Heart left ventricle (tissue), 16 donors: ENCODE measurements around the gene GIT2. TPM values are rescaled to one million over a fixed set of nuclear protein-coding genes. Genes with fewer than 3 reads are reported as not detected.
A peak's percentile ranks its signal among the peaks of the same experiment; 100 is the strongest.

ENCODE experiments used
- ATAC-seq, 4 donors: fragments of 200-7000 bp; cut with Tn5 transposase; one replicate each; pipeline ENCODE4 v1.9.1; 2020 to 2022; ENCODE audit warnings: moderate library complexity in 4 of 4, mild to moderate bottlenecking in 3 of 4, moderate number of reproducible peaks in 1 of 4
- DNase-seq, 5 donors: peaks; one replicate each; pipeline ENCODE4 v3.0.0-alpha.2; 2020
- H3K27ac ChIP-seq, 12 donors: fragments of 200-600 bp; sonication (generic) in 4 of 12; one replicate each; pipeline versions ENCODE4 v1.5.0 to v1.8.0; 2016 to 2022; ENCODE audit warnings: mild to moderate bottlenecking in 2 of 12
- H3K27me3 ChIP-seq, 9 donors: fragments of 200-600 bp; sonication (generic) in 2 of 9; one replicate each; pipeline versions ENCODE4 v1.5.1 to v1.8.0; 2016 to 2022; ENCODE audit warnings: mild to moderate bottlenecking in 3 of 9
- H3K36me3 ChIP-seq, 9 donors: fragments of 200-600 bp; sonication (generic) in 2 of 9; one replicate each; pipeline versions ENCODE4 v1.5.0 to v1.8.0; 2018 to 2022; ENCODE audit warnings: mild to moderate bottlenecking in 2 of 9
- H3K4me1 ChIP-seq, 12 donors: fragments of 200-600 bp; sonication (generic) in 4 of 12; one replicate each; pipeline versions ENCODE4 v1.5.0 to v1.8.0; 2016 to 2022; ENCODE audit warnings: mild to moderate bottlenecking in 3 of 12
- H3K4me3 ChIP-seq, 12 donors: fragments of 200-600 bp; sonication (generic) in 4 of 12; one replicate each; pipeline versions ENCODE4 v1.5.0 to v1.8.0; 2017 to 2022; ENCODE audit warnings: mild to moderate bottlenecking in 9 of 12, moderate library complexity in 4 of 12
- H3K9me3 ChIP-seq, 12 donors: fragments of 200-600 bp; sonication (generic) in 4 of 12; one replicate each; pipeline versions ENCODE4 v1.5.0 to v1.8.0; 2016 to 2022; ENCODE audit warnings: mild to moderate bottlenecking in 1 of 12
- CTCF ChIP-seq, 12 donors: fragments of 200-600 bp; sonication (generic) in 4 of 12; IDR thresholded peaks; one replicate each; pipeline versions ENCODE4 v1.5.0 to v1.8.0; 2018 to 2022; ENCODE audit warnings: antibody characterized with exemption in 12 of 12, mild to moderate bottlenecking in 5 of 12
- POLR2A ChIP-seq, 2 donors: fragments of 450-650 bp; IDR thresholded peaks; one replicate each; pipeline ENCODE4 v1.6.1; 2017; ENCODE audit warnings: antibody characterized with exemption in 2 of 2, mild to moderate bottlenecking in 2 of 2, moderate library complexity in 2 of 2
- WGBS, 4 donors: extraction: QIAGEN DNeasy Blood & Tissue Kit in 2 of 4; methylation state at CpG; one replicate each; pipeline versions ENCODE4 v1.1.5 to v1.1.7; 2013 to 2018; 5-methylcytosine and 5-hydroxymethylcytosine counted together
- intact Hi-C, 10 donors: fragments of 100-400 bp; cut with DNase I; formaldehyde crosslinking; loops; one replicate each; pipeline versions ENCODE4 v1.11.1 to v1.14.2; 2022
- polyA plus RNA-seq, 2 donors: library from polyadenylated mRNA; stranded (reverse); fragments of 200-250 nt; gene quantifications; one replicate each; pipeline ENCODE4 v1.2.3, GENCODE V29; 2013
- total RNA-seq, 9 donors: library from RNA; depleted of rRNA in 2 of 9; stranded (reverse); fragments of >200 nt in 2 of 9; fragmentation: NEBNext Ultra II Directional in 3 of 9; extraction: Animal tissue kit (Norgen Biotek cat#: 25700) in 3 of 9; gene quantifications; one replicate each; pipeline versions ENCODE4 v1.1.0 to v1.2.4, GENCODE V29; 2016 to 2023
- donor health status: ischemic (EF 13 %, LVEDD 7.1; RV severe dilation, severe dysfunction).
- donor health status: healthy with polysubstance abuse.
- donor health status: DM: no; HTN: yes; CAD: no.
- donor health status: DM: no; HTN: no; CAD: no.
- donor health status: ischemic (EF 25% LVEDD 6.9; RV normal size, moderate dysfunction).
- donor health status: ischemic (EF 25% LVEDD 5.7; RV mildly dilated, moderate dysfunction).
- donor health status: healthy.
- donor health status: DM: yes; HTN: yes; CAD: no.
- donor health status: ischemic (EF 35%, LVEDD 5.7; RV mildly dilated, moderate dysfunction).
- donor health status: nonischemic (EF 11% LVEDD 7.7; RV severe dilation, severe dysfunction).
- donor health status: DM: yes; HTN: yes; CAD: no.
- donor health status: PGD.
- donor health status: ischemic (EF 29% LVEDD 5.4; RV normal size, mild dysfunction).
- donor health status: nonischemic (EF 23%, LVEDD 6.1; RV moderate dilation, normal function).

GIT2 gene
- total and polyA plus RNA-seq, 11 donors: 17.4 to 56.7 (median 36.2) TPM

- Histone ChIP-seq H3K27ac (peak overlapping the region in 11 of 12 donors; percentile 52 to 84 (median 77)), H3K4me3 (no peak overlapping the region), H3K4me1 (peaks cover 0 to 77% (median 60%) of the 10 kb centered on the region in 12 donors), H3K36me3 (peaks cover 0 to 97% (median 82%) of the 10 kb centered on the region in 9 donors), H3K9me3 (no peaks in the 10 kb centered on the region), H3K27me3 (no peaks in the 10 kb centered on the region)
- no peak for TF ChIP-seq CTCF (IDR thresholded peaks at IDR 0.05)
- TF ChIP-seq POLR2A (IDR thresholded peaks at IDR 0.05): no peak
- intact Hi-C loops: no loop called here
- DNase-seq: no peak
- ATAC-seq: no peak
Measured at GRCh38 chr12:109950625-109951024, 45.5 kb downstream of the GIT2 start.

GRCh38 chr12:109949089-109949488 lies 47.1 kb downstream of the GIT2 start:
- intact Hi-C loops: loop anchor here in 3 of 10 donors (5.0 kb wide), 1 partner anchor 48 kb away; the partner anchor contains the start of genes ANKRD13A (in 3 of the 3) and GIT2 (in 3 of the 3)
- DNase-seq: peak in 1 of 5 donors; percentile 25
- ATAC-seq: peak; percentile 40 to 76 (median 52)
- Histone ChIP-seq H3K27me3 (no peaks in the 10 kb centered on the region), H3K9me3 (no peaks in the 10 kb centered on the region), H3K27ac (peak overlapping the region in 11 of 12 donors; percentile 52 to 84 (median 77)), H3K4me3 (no peak overlapping the region), H3K4me1 (peaks cover 0 to 91% (median 73%) of the 10 kb centered on the region in 12 donors), H3K36me3 (peaks cover 0 to 93% (median 72%) of the 10 kb centered on the region in 9 donors)
- 38 to 50% (median 40%) methylated on average over 1 of the region's 1 CpG for WGBS, 4 donors
- no peak for TF ChIP-seq CTCF (IDR thresholded peaks at IDR 0.05)

GRCh38 chr12:109948368-109948767 lies 47.8 kb downstream of the GIT2 start:
- Histone ChIP-seq H3K4me1 (peaks cover 0 to 91% (median 73%) of the 10 kb centered on the region in 12 donors), H3K4me3 (no peak overlapping the region), H3K36me3 (peaks cover 0 to 94% (median 71%) of the 10 kb centered on the region in 9 donors), H3K27me3 (no peaks in the 10 kb centered on the region), H3K9me3 (no peaks in the 10 kb centered on the region), H3K27ac (peak overlapping the region; percentile 21 to 84 (median 76))
- 74 to 79% (median 77%) methylated on average over 4 of the region's 4 CpGs for WGBS, 4 donors
- TF ChIP-seq POLR2A (IDR thresholded peaks at IDR 0.05) (no peak), CTCF (IDR thresholded peaks at IDR 0.05) (no peak)
- intact Hi-C loops: loop anchor here in 3 of 10 donors (5.0 kb wide), 1 partner anchor 49 kb away; the partner anchor contains the start of genes ANKRD13A (in 3 of the 3) and GIT2 (in 3 of the 3)
- DNase-seq (no peak), ATAC-seq (no peak)

GRCh38 chr12:109947521-109947920 lies 48.6 kb downstream of the GIT2 start:
- Histone ChIP-seq H3K36me3 (peaks cover 0 to 94% (median 67%) of the 10 kb centered on the region in 9 donors), H3K4me1 (peaks cover 0 to 84% (median 69%) of the 10 kb centered on the region in 12 donors), H3K4me3 (no peak overlapping the region), H3K27ac (peak overlapping the region in 11 of 12 donors; percentile 14 to 84 (median 57)), H3K27me3 (no peaks in the 10 kb centered on the region), H3K9me3 (no peaks in the 10 kb centered on the region)
- DNase-seq: no peak
- TF ChIP-seq CTCF (IDR thresholded peaks at IDR 0.05) (no peak), POLR2A (IDR thresholded peaks at IDR 0.05) (no peak)
- no peak for ATAC-seq
- WGBS, 4 donors: 68 to 75% (median 71%) methylated on average over 3 of the region's 3 CpGs
- intact Hi-C loops: loop anchor here in 3 of 10 donors (5.0 kb wide), 1 partner anchor 50 kb away; the partner anchor contains the start of genes ANKRD13A (in 3 of the 3) and GIT2 (in 3 of the 3)
